ENCODE data around the gene BNIP3.

GRCh38 chr10:131930586-131931330 is 51.0 kb downstream of the BNIP3 start:
- TF ChIP-seq POLR2A (IDR thresholded peaks at IDR 0.05; ENCODE audit: low read length) (no peak), GATA1 (IDR thresholded peaks at IDR 0.05; ENCODE audit: low read depth, low read length) (no peak)
